Activated T-cell treated with anti-CD3 and anti-CD28 coated beads, Interleukin-2, amount 50 U/mL, for 48 hours (primary cell): ENCODE results near the gene MRNIP.

Source experiments
- DNase-seq, 2 experiments: peaks; one replicate each; pipeline ENCODE4 v3.0.0-alpha.2; 2020

The MRNIP gene

DNA sequence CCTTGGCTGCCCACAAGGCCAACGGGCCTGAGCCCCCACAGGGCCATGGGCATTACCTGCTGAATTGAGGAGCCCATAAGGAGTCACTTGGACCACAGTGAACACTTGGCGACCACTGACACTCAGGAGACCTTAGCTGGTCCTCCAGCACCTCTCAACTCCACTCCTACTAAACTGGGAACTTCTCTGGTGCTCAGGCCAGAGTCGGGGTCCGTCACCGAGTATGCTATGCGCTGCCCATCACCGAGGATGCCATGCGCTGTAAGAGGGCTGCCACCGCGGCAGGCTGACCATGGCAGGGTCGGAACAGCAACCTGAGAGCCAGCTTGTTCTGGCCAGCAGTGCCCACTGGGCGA is 38.5 kb downstream of the MRNIP start:
- DNase-seq: peak in 1 of 2 experiments; percentile 59

DNA sequence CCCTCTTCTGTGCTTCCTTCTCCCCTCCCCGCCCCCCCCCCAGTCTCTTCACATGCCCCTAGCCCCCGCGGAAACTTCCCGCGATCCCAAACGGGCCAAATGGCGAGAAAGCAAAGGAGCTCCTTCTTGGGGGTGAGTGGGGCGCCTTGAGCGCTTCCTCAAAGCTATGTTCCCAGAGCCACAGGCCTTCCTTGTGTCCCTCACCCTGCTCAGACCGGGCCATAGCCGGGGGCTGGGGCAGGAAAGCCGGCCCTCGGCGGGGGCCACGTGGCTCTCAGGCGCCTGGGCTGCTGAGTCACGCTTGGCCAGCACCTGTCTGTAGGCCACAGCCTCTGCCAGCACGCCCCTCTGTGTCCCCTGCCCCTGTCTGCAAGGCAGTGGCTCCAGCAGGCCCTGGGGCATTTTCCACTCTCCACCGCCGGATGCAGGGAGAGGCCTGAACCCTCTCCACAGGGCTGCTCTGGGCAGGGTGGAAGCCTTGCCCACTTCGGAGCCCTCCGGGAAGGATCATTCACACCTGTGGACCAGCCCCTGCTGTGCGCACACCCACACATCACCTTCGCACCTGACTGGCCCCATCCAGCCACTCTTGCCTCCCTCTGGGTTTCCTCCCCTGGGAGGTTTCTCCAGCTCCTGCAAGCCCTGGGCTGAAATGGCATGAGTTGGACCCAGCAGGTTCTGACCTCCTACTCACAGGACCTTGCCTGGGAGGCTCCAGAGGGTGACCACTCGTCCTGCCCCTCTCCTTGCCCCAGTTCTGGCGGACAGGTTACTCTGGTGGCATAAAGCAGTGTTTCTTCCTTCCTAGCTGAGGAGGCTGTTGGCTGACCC is 39.1 kb downstream of the MRNIP start:
- DNase-seq: peak; percentile 65 to 75

DNA sequence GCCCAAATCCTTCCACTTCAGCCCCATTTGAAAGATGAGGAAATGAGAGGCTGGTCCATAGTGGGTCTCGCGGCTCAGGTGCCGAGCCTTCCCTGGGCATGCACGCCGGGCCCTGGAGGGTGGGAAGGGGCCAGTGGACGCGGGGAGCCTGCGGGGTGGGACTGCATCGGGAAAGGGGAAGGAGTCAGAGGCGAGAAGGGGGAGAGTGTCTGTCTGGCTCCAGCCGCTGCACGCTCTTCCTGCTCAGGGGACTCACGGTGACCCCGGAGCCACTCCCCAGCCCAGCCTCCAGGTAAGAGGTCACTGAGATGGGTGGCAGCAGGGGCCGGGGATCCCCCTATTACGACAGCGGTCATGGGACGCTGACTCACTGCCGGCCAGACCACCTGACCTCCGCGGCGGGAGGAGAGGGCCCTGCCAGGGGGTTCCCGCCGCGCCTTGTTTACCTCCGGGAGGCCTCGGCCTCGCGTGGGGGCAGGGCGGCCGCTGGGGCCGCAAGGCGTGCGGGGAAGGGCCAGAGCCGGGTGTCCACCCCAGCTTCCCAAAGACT is 39.8 kb downstream of the MRNIP start:
- DNase-seq: peak; percentile 85 to 88

DNA sequence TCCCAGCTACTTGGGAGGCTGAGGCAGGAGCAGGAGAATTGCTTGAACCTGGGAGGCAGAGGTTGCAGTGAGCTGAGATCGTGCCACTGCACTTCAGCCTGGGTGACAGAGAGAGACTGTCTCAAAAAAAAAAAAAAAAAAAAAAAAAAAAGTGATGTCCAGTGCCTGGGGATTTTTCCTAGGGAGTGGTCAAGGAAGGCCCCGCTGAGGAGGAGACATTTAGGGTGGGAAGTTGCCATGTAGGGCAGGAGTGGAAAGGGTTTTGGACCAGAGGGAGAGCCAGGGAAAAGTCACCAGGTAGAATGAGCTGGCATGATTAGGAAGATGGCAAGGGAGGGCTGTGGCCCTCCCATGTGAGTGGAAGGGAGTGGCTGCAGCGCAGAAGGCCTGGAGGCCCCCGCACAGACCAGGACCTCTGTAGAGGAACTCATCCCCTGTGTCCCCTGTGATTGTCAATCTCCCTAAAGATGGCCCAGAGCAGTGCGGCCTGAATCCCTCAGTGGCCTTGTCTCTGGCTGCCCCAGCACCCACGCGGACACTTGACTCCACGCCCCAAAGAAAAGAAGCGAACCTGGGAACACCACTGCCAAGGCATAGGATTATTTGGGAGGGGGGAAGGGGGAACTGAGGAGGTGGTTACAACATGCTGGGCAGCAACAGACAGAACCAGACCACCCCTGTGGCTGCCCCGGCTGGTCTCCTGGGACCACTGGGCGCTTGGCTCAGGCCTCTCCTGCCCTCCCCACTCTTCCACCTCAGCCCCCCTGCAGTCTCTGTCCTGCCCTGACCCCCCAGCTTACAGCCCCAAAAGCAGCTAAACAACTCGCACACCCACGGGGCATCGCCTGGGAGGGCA is 40.5 kb downstream of the MRNIP start:
- DNase-seq: no peak

DNA sequence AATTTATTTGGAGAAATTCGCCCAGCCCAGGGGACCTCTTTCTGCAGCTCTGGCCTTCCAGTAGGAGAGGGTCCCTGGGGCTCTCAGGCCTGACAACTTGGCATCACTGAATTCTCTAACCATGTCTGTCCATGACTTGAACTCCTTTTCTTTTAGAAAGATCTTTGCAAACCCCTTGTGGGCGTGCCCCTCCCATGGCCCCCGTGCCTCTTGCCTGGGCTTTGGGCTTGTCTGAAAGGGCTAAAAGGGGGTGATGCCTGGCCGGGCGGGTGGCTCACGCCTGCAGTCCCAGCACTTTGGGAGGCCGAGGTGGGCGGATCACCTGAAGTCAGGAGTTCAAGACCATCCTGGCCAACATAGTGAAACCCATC is 41.2 kb downstream of the MRNIP start:
- no peak for DNase-seq

DNA sequence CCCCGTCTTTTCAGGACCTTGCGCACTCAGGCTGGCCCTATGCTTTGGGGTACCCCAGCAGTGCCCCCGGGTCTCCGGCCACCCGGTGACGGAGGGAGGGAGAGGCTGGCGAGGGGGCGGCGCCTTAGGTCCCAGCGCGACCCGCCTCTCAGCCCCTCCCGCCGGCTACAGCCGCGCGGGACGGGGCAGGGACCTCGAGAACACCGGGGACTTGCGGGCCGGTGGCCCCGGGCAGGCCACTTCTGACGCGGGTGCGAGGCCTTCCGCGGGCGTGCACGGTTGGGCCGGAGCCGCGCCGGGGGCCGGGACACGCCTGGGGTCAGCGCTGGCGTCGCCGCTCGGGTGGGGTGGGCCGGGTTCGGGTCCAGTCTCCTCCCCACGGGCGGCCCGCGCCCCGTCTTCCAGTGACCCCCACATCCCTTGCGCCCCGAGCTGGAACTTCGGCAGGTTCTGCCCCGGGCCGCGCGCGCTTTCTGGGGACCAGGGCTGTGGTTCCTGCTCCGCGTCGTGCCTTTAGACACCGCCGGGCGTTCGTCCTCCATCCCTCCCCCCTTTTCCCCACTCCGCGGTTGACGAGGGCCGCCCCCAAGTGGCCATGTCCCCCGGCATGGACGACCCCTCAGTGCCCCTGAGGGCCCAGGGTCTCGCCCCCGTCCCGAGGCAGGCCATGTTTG is 41.7 kb downstream of the MRNIP start:
- DNase-seq: no peak

- no peak for DNase-seq
These were observed 42.2 kb downstream of the MRNIP start for GRCh38 chr5:179816401-179816795.

DNA sequence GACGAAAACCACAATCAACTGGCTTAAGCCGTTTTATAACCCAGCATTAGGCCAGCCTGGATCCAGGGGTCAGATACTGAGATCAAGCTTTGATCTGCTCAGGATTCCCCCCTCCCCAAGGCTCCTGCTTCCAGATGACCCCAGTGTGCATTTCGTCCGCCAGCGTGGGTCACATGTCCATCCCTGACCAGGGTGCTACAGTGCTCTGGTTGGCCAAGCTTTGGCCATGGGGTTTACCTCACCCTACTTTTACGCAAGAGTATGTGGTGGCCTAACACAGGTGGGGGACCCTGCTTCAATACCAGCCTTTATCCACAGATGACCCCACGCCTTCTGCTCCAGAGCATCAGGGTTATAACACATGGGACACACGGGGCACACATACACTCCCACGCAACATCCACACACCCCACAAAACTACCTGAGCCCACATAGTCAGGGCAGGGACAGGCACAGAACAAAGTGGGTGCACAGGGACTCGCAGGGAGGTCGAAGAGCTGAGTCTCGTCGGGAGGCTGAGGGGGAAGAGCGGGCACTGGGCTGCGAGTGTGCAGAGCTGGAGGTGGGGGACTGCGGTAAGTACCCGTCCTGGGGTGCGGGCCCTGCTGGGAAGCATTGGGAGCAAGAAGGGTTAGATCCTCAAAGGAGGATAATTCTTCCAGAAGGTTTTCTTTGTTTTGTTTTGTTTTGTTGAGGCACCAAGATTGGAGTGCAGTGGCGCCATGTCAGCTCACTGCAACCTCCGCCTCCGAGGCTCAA is 42.9 kb downstream of the MRNIP start:
- DNase-seq: no peak

GRCh38 chr5:179814090-179814489 is 44.5 kb downstream of the MRNIP start:
- no peak for DNase-seq

DNA sequence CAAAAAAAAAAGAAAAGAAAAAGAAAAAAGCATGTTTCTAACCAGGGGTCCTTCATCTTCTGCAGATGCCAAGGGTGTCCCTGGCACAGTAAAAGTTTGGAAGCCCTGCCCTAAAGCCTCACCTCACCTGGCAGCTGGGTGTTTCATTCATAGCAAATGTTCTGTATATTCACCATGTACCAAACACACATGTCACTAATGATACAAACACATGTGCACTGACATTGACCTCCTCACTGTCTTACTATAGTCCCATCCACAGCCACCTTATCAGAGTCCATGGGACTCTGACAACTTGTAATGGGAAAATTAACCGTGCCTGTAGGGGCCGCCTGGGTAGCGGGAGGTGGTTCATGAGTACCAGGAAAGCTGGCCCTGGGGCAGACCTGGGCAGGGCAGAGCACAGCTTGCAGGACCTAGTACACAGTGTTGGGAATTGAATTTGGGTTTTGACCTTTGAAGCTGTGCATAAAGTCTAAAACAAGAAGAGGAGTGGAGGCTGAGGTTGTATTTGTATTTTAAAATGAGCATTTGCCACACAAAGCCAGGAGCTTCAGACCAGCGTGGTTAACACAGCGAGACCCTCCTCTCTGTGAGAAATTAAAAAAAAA is 45.5 kb downstream of the MRNIP start:
- DNase-seq: no peak

- no peak for DNase-seq
These were observed 46.3 kb downstream of the MRNIP start for GRCh38 chr5:179812135-179812825.

DNA sequence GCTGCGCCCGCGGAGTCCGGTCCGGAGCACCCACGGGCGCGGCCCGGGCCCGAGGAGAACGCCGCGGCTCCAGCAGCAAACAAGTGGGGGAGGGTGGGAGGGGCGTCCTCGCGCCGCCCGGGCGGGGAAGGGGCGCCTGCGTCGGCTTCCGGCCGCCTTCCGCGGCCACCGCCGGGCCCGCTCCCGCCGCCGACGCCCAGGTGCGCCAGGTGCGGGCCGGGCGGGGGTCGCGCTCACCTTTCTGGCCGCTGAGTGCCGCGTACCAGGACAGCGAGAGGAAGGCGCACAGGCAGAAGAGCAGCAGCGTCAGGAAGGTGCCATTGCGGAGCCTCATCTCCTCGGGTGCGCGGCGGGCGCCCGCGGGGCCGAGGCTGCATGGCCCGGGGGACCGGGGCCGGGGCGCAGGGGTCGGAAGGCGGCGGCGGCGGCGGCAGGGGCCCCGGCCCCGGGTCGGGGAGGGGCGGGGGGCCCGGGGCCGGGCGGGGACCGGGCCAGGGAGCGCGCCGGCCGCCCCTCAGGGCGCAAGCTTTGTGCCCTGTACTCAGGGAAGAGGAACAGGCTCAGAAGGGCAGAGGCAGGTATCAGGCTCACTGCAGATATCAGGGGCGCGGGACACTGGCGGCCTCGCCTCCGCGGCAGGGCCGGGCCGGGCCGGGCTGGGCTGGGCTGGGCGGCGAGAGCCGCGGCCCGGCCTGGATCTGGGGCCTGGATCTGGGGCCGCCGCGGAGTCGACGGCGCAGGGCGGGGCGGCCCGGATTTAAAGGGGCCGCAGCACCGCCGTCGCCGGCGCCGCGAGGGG is 52.2 kb downstream of the MRNIP start, which contains the start of gene MGAT4B:
Gene MGAT4B (minus strand): TSS at position 617 of the 799 bp plus-strand sequence. CDS start 283 bp downstream, at position 334.
- peak; percentile 67 to 79 for DNase-seq

GRCh38 chr5:179805529-179806249 is 52.9 kb downstream of the MRNIP start:
- DNase-seq: peak; percentile 60 to 66

- no peak for DNase-seq
These were observed 53.5 kb downstream of the MRNIP start for GRCh38 chr5:179805070-179805528.

DNA sequence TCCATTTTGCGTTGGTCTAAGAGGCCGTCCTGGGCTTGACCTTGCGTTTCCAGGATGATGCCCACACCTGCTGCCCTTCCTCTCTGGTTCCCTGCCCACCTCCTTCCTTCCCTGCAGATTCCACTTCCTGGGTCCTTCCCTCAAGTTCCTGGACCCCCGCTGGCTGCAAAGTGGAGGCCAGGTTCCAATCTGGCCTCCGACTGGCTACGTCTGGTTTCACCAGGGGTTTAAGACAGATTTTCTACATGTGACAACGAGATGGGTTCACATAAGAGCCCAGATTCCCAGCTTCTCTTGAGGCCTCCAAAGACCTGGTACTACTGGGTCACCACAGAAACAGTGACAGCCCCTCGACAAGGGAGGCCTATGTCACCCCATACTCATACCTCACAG is 54.1 kb downstream of the MRNIP start:
- DNase-seq: no peak

GRCh38 chr5:179803651-179804554 is 54.7 kb downstream of the MRNIP start:
- DNase-seq: peak; percentile 74 to 82

- DNase-seq: peak in 1 of 2 experiments; percentile 52
These were observed 55.6 kb downstream of the MRNIP start for GRCh38 chr5:179802950-179803562.
